H9 (cell line): ENCODE measurements around the gene EPHA2. TPM values are rescaled to one million over a fixed set of nuclear protein-coding genes. Genes with fewer than 3 reads are reported as not detected.
A peak's percentile ranks its signal among the peaks of the same experiment; 100 is the strongest.

Source experiments
- DNase-seq: peaks from one replicate; pipeline ENCODE4 v3.0.0-alpha.2; 2017
- H2AFZ ChIP-seq: one replicate; pipeline ENCODE4 v1.6.1; 2013; ENCODE audit warnings: mild to moderate bottlenecking, low read length, control low read depth, moderate library complexity
- H2AK5ac ChIP-seq: 2 replicates; pipeline ENCODE4 v1.6.1; 2013; ENCODE audit warnings: low read length, control low read depth, mixed read lengths; ENCODE audit not compliant: insufficient read length
- H2BK120ac ChIP-seq: one replicate; pipeline ENCODE4 v1.6.1; 2013; ENCODE audit warnings: low read depth, mild to moderate bottlenecking, low read length, control low read depth, inconsistent platforms; ENCODE audit not compliant: poor library complexity, severe bottlenecking
- H2BK12ac ChIP-seq: 2 replicates; pipeline ENCODE4 v1.6.1; 2013; ENCODE audit warnings: low read length, control low read depth, mixed read lengths, low read depth; ENCODE audit not compliant: insufficient read length
- H2BK15ac ChIP-seq: 2 replicates; pipeline ENCODE4 v1.6.1; 2013; ENCODE audit warnings: low read depth, low read length, control low read depth
- H2BK20ac ChIP-seq: one replicate; pipeline ENCODE4 v1.6.1; 2013; ENCODE audit warnings: low read depth, mild to moderate bottlenecking, low read length, control low read depth, inconsistent platforms; ENCODE audit not compliant: poor library complexity, severe bottlenecking
- H2BK5ac ChIP-seq: 2 replicates; pipeline ENCODE4 v1.6.1; 2013; ENCODE audit warnings: low read length, control low read depth, mixed read lengths; ENCODE audit not compliant: insufficient read length
- H3K14ac ChIP-seq: 2 replicates; pipeline ENCODE4 v1.6.1; 2013; ENCODE audit warnings: low read length, control low read depth; ENCODE audit not compliant: insufficient read depth
- H3K18ac ChIP-seq: 2 replicates; pipeline ENCODE4 v1.6.1; 2013; ENCODE audit warnings: low read depth, mild to moderate bottlenecking, mixed read lengths, low read length, control low read depth; ENCODE audit not compliant: insufficient read length
- H3K23ac ChIP-seq: 2 replicates; pipeline ENCODE4 v1.6.1; 2013; ENCODE audit warnings: low read length, control low read depth, mixed read lengths, low read depth; ENCODE audit not compliant: insufficient read length
- H3K23me2 ChIP-seq: 2 replicates; pipeline ENCODE4 v1.6.1; 2013; ENCODE audit warnings: low read depth, mild to moderate bottlenecking, mixed read lengths, low read length, control low read depth; ENCODE audit not compliant: insufficient read length, poor library complexity, severe bottlenecking
- H3K27ac ChIP-seq: 2 replicates; pipeline ENCODE4 v1.5.1; 2013; ENCODE audit warnings: low read length, control low read depth, mixed read lengths, low read depth; ENCODE audit not compliant: insufficient read length
- H3K27me3 ChIP-seq: 2 replicates; pipeline ENCODE4 v1.6.1; 2013; ENCODE audit warnings: low read length, control low read depth, inconsistent platforms; ENCODE audit not compliant: insufficient read depth
- H3K4ac ChIP-seq: 2 replicates; pipeline ENCODE4 v1.6.1; 2013; ENCODE audit warnings: low read depth, mild to moderate bottlenecking, control low read depth, inconsistent platforms, low read length, moderate library complexity
- H3K4me1 ChIP-seq: 2 replicates; pipeline ENCODE4 v1.6.1; 2013; ENCODE audit warnings: low read length, control low read depth, inconsistent platforms; ENCODE audit not compliant: insufficient read depth
- H3K4me2 ChIP-seq: 2 replicates; pipeline ENCODE4 v1.6.1; 2013; ENCODE audit warnings: low read length, control low read depth, mixed read lengths; ENCODE audit not compliant: insufficient read length, insufficient read depth
- H3K56ac ChIP-seq: 2 replicates; pipeline ENCODE4 v1.6.1; 2013; ENCODE audit warnings: low read depth, mild to moderate bottlenecking, mixed read lengths, low read length, control low read depth; ENCODE audit not compliant: insufficient read length
- H3K79me1 ChIP-seq: 2 replicates; pipeline ENCODE4 v1.6.1; 2013; ENCODE audit warnings: low read depth, mild to moderate bottlenecking, moderate library complexity, low read length, control low read depth, inconsistent platforms; ENCODE audit not compliant: insufficient read depth, poor library complexity, severe bottlenecking
- H3K79me2 ChIP-seq: 2 replicates; pipeline ENCODE4 v1.6.1; 2013; ENCODE audit warnings: low read length, control low read depth, inconsistent platforms; ENCODE audit not compliant: insufficient read depth
- H3K9ac ChIP-seq: 2 replicates; pipeline ENCODE4 v1.6.1; 2013; ENCODE audit warnings: low read length, control low read depth, mixed read lengths; ENCODE audit not compliant: insufficient read length; ENCODE audit errors: extremely low read depth
- H3K9me3 ChIP-seq: one replicate; pipeline ENCODE4 v1.6.1; 2013; ENCODE audit warnings: low read depth, low read length, inconsistent platforms; ENCODE audit not compliant: control insufficient read depth
- H3T11ph ChIP-seq: one replicate; pipeline ENCODE4 v1.6.1; 2013; ENCODE audit warnings: mild to moderate bottlenecking, low read length, control low read depth, inconsistent platforms
- H4K20me1 ChIP-seq: one replicate; pipeline ENCODE4 v1.6.1; 2013; ENCODE audit not compliant: control insufficient read depth, insufficient read length, insufficient read depth
- H4K5ac ChIP-seq: 2 replicates; pipeline ENCODE4 v1.6.1; 2013; ENCODE audit warnings: low read depth, mild to moderate bottlenecking, mixed read lengths, low read length, control low read depth; ENCODE audit not compliant: insufficient read length
- H4K8ac ChIP-seq: replicated peaks from 2 replicates; pipeline ENCODE4 v1.6.1; 2013; ENCODE audit warnings: low read length, control low read depth, mixed read lengths, low read depth; ENCODE audit not compliant: insufficient read length
- H4K91ac ChIP-seq: 2 replicates; pipeline ENCODE4 v1.6.1; 2013; ENCODE audit warnings: low read depth, mild to moderate bottlenecking, moderate library complexity, mixed read lengths, low read length, control low read depth; ENCODE audit not compliant: insufficient read length
- H3K27ac Mint-ChIP-seq, 3 experiments: 2 replicates in 2 of 3; 3 replicates in 1 of 3; pipeline ENCODE4 v1.8.0; 2020 to 2021; ENCODE audit warnings: mixed read lengths in 3 of 3, mild to moderate bottlenecking in 1 of 3, moderate library complexity in 1 of 3
- H3K27me3 Mint-ChIP-seq: 2 replicates; pipeline ENCODE4 v1.8.0; 2021; ENCODE audit warnings: low read depth, mild to moderate bottlenecking, moderate library complexity, mixed read lengths
- H3K36me3 Mint-ChIP-seq, 3 experiments: 2 replicates in 2 of 3; 3 replicates in 1 of 3; pipeline ENCODE4 v1.8.0; 2020 to 2021; ENCODE audit warnings: low read depth in 3 of 3, mixed read lengths in 3 of 3; ENCODE audit not compliant: insufficient read depth in 1 of 3
- H3K4me1 Mint-ChIP-seq, 2 experiments: 2 replicates each; pipeline ENCODE4 v1.8.0; 2020; ENCODE audit warnings: mixed read lengths in 2 of 2
- H3K4me3 Mint-ChIP-seq, 2 experiments: 2 replicates in 1 of 2; 3 replicates in 1 of 2; pipeline ENCODE4 v1.8.0; 2020 to 2021; ENCODE audit warnings: mild to moderate bottlenecking in 2 of 2, mixed read lengths in 2 of 2, moderate library complexity in 1 of 2
- H3K9me3 Mint-ChIP-seq, 2 experiments: 2 replicates in 1 of 2; 3 replicates in 1 of 2; pipeline ENCODE4 v1.8.0; 2020; ENCODE audit warnings: mild to moderate bottlenecking in 2 of 2, mixed read lengths in 2 of 2, moderate library complexity in 1 of 2
- CTCF ChIP-seq: fragments of 200-600 bp; sonication (generic); conservative IDR thresholded peaks from 3 replicates; pipeline ENCODE4 v1.8.0; 2021; ENCODE audit warnings: antibody characterized with exemption, mild to moderate bottlenecking
- WGBS: extraction: QIAGEN DNeasy Blood & Tissue Kit; methylation state at CpG from one replicate; pipeline ENCODE4 v1.1.7; 2013; ENCODE audit warnings: missing lambda C conversion rate, low lambda C conversion rate, mixed read lengths; ENCODE audit not compliant: insufficient read length; ENCODE audit errors: extremely low coverage; 5-methylcytosine and 5-hydroxymethylcytosine counted together
- total RNA-seq: library from RNA; stranded (reverse); gene quantifications from 2 replicates; pipeline ENCODE4 v1.2.1, GENCODE V29; 2021

EPHA2 gene
- total RNA-seq, 1 experiment from 2014 or later = 33.1 TPM

DNA sequence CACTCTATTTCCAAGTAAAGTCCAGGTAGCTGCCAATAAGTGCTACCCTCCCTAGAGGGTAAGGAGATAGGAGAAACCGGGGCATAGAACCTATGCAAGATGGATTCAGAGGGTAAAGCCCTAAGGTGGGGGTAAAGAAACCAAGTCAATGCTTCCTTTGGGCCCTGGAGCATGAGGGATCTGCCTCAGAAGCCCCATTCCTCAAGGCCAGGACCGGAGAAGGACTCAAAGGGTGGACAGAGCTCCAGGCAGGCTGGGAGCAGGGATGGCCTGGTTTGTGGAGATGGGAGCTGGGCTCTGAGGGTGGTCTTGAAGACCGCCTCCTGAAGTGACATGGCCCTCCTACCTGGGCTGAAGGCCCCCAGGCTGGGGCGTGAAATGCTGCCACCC is 3.9 kb downstream of the EPHA2 start:
- no peak for TF ChIP-seq CTCF
- Histone ChIP-seq H2AFZ (no peak overlapping the region), H2BK120ac (no peak overlapping the region), H3K27ac (no peak overlapping the region), H2BK12ac (no peak overlapping the region), H3K4me1 (peaks cover 10% of the 10 kb centered on the region; the same call in 1 of the 2 replicates), H4K20me1 (no peaks in the 10 kb centered on the region), H2AK5ac (no peak overlapping the region), H2BK15ac (no peak overlapping the region), H3K79me2 (peaks cover 37% of the 10 kb centered on the region; the same call in 1 of the 2 replicates), H4K5ac (no peak overlapping the region), H3K79me1 (no peaks in the 10 kb centered on the region), H4K8ac (no peak overlapping the region), H3K14ac (peak overlapping the region; percentile 16), H3K9me3 (no peaks in the 10 kb centered on the region), H3T11ph (no peak overlapping the region), H3K23me2 (peaks cover 7% of the 10 kb centered on the region), H3K27me3 (no peaks in the 10 kb centered on the region), H3K9ac (no peak overlapping the region), H3K4ac (no peak overlapping the region), H2BK5ac (no peak overlapping the region), H2BK20ac (no peak overlapping the region), H4K91ac (no peak overlapping the region), H3K18ac (peak overlapping the region; percentile 3), H3K56ac (no peak overlapping the region), H3K4me2 (no peak overlapping the region), H3K23ac (no peak overlapping the region)
- peaks cover 10% of the 10 kb centered on the region for H3K27me3 Mint-ChIP-seq
- H3K36me3 Mint-ChIP-seq = peaks cover 20 to 40% (median 21%) of the 10 kb centered on the region in 3 experiments; a peak in 6 of 7 replicates
- H3K4me1 Mint-ChIP-seq = peaks cover 50 to 51% of the 10 kb centered on the region in 2 experiments
- DNase-seq = no peak
- peak overlapping the region in 1 of 2 experiments; percentile 25; a peak in 2 of 5 replicates for H3K4me3 Mint-ChIP-seq
- peak overlapping the region in 2 of 3 experiments; percentile 57 to 83; a peak in 2 of 7 replicates for H3K27ac Mint-ChIP-seq
- no CpG with 5 or more reads among the region's 4 CpGs for WGBS
- H3K9me3 Mint-ChIP-seq = no peaks in the 10 kb centered on the region
